ENCODE results near the gene RNF166.

RNF166 gene

DNA sequence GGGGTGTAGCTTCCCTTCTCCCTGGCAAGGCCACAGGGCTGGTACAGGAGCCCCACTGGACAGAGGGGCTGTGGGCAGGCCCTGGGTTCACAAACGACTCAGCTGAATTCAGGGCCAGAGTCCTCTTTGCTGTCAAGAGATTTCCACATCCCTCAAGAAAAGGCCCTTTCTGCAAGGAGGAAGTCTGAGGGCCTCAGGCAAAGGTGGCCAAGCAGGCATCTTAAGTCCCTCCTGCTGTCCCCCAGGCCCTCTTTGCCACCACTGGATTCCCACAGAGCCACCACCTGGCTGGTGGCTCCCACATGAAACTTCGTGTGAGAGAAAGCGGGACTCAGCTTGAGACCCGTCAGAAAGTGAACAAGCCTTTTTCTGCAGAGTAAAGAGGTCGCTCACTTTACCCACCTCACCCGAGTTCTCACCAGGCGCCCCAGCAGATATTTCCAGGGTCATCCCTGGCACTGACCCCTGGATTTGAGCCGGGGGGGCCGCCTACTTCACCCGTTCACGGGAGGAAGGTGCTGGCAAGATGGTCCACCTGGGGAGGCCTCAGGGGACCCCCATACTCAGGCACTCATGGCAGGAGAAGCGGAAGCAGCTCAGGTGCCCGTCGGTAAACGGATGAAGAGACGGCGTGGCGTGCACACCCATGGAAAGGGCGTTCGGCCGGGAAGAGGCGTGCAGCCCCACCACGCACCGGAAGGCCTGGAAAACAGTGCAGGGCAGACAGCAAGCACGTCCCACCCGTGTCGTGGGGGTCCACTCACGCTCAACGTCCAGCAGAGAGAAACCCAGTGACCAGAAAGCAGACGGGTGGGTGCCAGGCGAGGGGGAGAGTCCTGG, 3.6 kb downstream of the RNF166 start:
- TF ChIP-seq CTCF (IDR thresholded peaks at IDR 0.05; ENCODE audit: low read depth, low read length): no peak
- no peak for DNase-seq (ENCODE audit: extremely low read depth, low read depth)

GRCh38 chr16:88701581-88702370, 4.4 kb downstream of the RNF166 start:
- no peak for DNase-seq (ENCODE audit: extremely low read depth, low read depth)
- TF ChIP-seq CTCF (IDR thresholded peaks at IDR 0.05; ENCODE audit: low read depth, low read length): no peak

GRCh38 chr16:88700636-88701482, 5.3 kb downstream of the RNF166 start:
- TF ChIP-seq CTCF (IDR thresholded peaks at IDR 0.05; ENCODE audit: low read depth, low read length): no peak
- DNase-seq (ENCODE audit: extremely low read depth, low read depth): no peak

GRCh38 chr16:88700322-88700635, 5.9 kb downstream of the RNF166 start:
- TF ChIP-seq CTCF (IDR thresholded peaks at IDR 0.05; ENCODE audit: low read depth, low read length): no peak
- no peak for DNase-seq (ENCODE audit: extremely low read depth, low read depth)

GRCh38 chr16:88699180-88699579, 7.0 kb downstream of the RNF166 start:
- DNase-seq (ENCODE audit: extremely low read depth, low read depth): no peak
- no peak for TF ChIP-seq CTCF (IDR thresholded peaks at IDR 0.05; ENCODE audit: low read depth, low read length)

GRCh38 chr16:88698646-88699045, 7.6 kb downstream of the RNF166 start:
- TF ChIP-seq CTCF (IDR thresholded peaks at IDR 0.05; ENCODE audit: low read depth, low read length): no peak

More at GRCh38 chr16:88698646-88699045, 7.6 kb downstream of the RNF166 start:
- no peak for DNase-seq (ENCODE audit: extremely low read depth, low read depth)
